IPS-NIHi7 (cell line): ENCODE measurements around the gene EYA4.
A peak's percentile ranks its signal among the peaks of the same experiment; 100 is the strongest.

Experiments
- DNase-seq: peaks from one replicate; pipeline ENCODE4 v3.0.0; 2012; ENCODE audit warnings: mixed read lengths; ENCODE audit errors: extremely low spot score

The EYA4 gene

GRCh38 chr6:133242637-133243585, 1.8 kb downstream of the EYA4 start:
- peak; percentile 27 for DNase-seq

GRCh38 chr6:133243723-133244305, 2.7 kb downstream of the EYA4 start:
- DNase-seq: no peak

GRCh38 chr6:133244519-133244918, 3.4 kb downstream of the EYA4 start:
- no peak for DNase-seq

DNA sequence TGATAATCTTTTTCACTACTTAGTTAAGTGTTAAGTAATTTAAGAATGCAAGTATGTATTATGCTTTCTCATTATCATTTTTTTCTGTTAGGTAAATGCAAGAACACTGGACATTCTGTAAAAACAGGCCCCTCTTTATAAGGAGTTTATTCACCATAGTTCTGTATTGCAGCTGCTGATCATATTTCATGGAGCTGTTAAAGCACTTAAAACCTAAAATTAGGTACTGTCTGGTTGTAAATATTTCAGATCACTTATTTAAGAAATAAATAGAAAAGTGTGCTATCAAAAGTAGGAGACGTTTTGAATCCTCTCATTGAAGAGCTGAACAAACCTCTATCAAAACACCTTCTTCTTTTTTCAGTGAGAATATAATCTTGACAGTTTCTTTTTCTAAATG, 3.9 kb downstream of the EYA4 start:
- no peak for DNase-seq

GRCh38 chr6:133245422-133245903, 4.3 kb downstream of the EYA4 start:
- DNase-seq: no peak

GRCh38 chr6:133247581-133247980, 6.4 kb downstream of the EYA4 start:
- no peak for DNase-seq

GRCh38 chr6:133248241-133249001, 7.3 kb downstream of the EYA4 start:
- no peak for DNase-seq

DNA sequence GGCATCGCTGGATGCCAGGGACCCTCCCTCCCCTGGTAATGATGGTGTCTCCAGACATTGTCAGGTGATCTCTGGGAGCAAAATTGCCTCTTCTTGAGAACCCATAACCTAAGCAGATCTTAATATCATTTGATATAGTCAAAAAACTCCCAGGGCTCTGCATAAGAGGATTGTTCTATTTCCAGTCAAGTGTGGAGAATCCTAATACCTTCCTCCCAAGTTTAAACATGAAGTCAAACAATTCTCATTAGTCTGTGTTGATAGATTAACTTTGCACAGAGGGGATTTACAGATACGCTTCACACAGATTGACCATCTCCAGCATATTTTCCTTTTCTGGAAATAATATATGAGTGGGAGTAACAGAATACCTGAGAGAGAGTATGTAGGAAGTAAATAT, 10.5 kb downstream of the EYA4 start:
- no peak for DNase-seq

DNA sequence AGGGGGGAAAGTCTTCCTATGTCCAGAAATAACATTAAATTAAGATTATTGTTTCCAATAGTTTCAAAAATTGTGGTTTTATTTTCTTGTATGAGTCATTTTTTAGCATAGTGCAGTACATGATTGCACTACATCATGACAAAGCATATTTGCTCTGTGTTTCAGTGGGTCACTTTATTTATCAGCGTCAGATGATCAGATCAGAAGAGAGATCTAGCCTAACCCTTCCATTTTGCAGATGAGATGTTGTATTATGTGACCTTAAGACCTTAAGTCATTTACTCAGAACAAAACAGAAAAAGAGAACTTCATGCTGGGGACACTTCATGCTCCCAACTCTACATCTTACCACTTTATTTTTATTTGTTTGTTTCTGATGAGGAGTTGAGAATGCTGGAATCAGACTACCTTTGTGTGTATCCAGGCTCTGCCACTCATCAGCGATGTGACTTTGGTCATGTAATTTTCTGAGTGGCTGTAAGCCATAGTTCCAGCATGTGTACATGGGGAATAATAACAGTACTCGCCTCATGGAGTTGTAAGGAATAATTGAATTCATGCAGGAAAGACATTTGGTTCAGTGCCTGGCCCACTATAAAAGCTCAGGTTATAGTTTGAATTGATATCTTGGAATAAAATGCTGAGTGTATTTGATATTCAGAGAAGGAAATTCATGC, 13.5 kb downstream of the EYA4 start:
- no peak for DNase-seq

GRCh38 chr6:133257545-133258105, 16.5 kb downstream of the EYA4 start:
- DNase-seq: no peak

GRCh38 chr6:133259561-133259960, 18.4 kb downstream of the EYA4 start:
- no peak for DNase-seq

GRCh38 chr6:133262804-133263203, 21.6 kb downstream of the EYA4 start:
- DNase-seq: no peak

DNA sequence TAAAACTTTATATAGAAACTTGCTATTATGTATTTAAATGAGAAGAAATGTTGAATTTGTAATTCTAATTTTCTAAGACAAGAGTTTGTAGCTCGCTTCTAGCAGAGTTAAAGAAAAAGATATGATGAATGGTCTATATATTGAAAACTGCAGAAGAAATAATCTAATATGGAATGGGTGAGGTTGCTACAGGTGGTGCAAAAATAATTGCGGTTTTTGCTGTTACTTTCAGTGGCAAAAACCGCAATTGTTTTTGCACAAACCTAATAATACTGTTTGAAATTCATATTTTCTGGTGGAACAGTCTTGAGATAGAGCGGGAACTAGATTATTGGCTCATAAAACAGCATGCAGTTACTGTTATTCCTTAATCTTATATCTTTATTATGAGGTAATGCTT, 23.9 kb downstream of the EYA4 start:
- no peak for DNase-seq

DNA sequence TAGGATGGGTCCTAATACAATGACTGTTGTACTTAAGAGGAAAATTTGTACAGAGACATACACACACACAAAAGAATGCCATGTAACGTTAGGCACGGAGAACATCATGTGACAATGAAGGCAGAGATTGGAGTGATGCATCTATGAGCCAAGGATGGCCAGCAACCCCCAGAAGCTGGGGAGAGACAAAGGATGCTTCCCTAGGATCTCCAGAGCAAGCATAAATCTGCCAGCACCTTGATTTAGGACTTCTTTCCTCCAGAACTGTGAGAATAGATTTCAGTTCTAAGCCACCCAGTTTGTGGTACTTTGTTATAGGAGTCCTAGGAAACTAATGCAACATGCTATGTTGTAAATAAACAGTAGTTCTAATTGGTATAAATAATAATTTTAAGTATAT, 25.0 kb downstream of the EYA4 start:
- no peak for DNase-seq

GRCh38 chr6:133268621-133269020, 27.5 kb downstream of the EYA4 start:
- DNase-seq: no peak

GRCh38 chr6:133274813-133275212, 33.7 kb downstream of the EYA4 start:
- DNase-seq: no peak

- DNase-seq: no peak
Observed at GRCh38 chr6:133275213-133275612, 34.1 kb downstream of the EYA4 start.

- no peak for DNase-seq
Observed at GRCh38 chr6:133277228-133277899, 36.2 kb downstream of the EYA4 start.

GRCh38 chr6:133277900-133278545, 36.9 kb downstream of the EYA4 start:
- DNase-seq: no peak

DNA sequence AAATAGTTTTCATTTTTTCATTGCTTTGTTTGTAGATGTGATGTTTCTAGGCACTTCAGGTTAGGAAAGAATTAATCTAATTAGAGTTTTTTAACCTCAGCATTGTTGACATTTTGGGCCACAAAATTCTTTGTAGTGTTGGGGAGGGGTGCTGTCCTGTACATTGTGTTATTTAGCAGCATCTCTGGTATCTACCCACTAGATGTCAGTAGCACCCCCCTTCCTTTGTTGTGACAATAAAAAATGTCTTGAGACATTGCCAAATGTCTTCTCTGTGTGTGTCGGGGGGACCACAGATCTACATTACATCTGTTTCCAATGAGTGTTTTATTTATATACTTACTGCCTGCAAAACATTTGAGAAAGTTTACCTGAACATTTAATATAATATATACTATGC, 45.6 kb downstream of the EYA4 start:
- DNase-seq: peak; percentile 19
